Upper lobe of left lung (tissue), 4 donors: ENCODE results near the gene PFKP.

Source experiments
- CTCF ChIP-seq, 6 experiments: fragments of 450-650 bp in 4 of 6; fragments of 200-600 bp in 2 of 6; sonication (generic) in 2 of 6; IDR thresholded peaks; one replicate each; pipeline ENCODE4 v1.5.1; 2016 to 2019; ENCODE audit warnings: antibody characterized with exemption in 6 of 6
- EP300 ChIP-seq, 4 donors: sonication (generic); formaldehyde crosslinking; IDR thresholded peaks; one replicate each; pipeline ENCODE4 v1.5.1; 2017; ENCODE audit warnings: antibody characterized with exemption in 4 of 4, control low read depth in 2 of 4
- POLR2A ChIP-seq, 4 donors: fragments of 450-650 bp; IDR thresholded peaks; one replicate each; pipeline ENCODE4 v1.5.1; 2016 to 2017; ENCODE audit warnings: antibody characterized with exemption in 4 of 4, mild to moderate bottlenecking in 2 of 4

DNA sequence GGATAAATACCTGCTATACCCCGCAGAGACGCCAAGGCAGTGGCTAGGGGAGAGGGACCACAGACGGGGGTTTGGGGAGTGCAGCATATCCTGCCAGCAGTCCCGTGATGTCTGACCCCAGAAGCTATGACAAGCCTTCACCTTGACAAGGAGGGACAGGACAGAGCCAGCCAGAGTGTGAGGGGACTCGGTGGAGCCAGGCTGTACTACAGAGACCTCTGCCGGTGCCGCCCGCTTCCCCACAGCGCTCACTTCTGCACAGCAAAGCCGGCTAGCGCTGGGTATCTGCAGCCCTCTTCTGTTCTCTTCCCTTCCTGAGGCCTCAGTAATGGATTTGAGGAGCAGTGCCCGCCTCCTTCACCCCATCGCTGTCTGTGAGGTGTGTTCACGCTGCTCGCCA lies 47.0 kb upstream of the PFKP start:
- TF ChIP-seq POLR2A (IDR thresholded peaks at IDR 0.05) = no peak
- TF ChIP-seq EP300 (IDR thresholded peaks at IDR 0.05) = no peak
- TF ChIP-seq CTCF (IDR thresholded peaks at IDR 0.05) = no peak
